Activated naive CD8-positive, alpha-beta T cell treated with anti-CD3 and anti-CD28 coated beads, Interleukin-2, amount 50 U/mL, for 24 hours (primary cell): ENCODE measurements around the gene SCYL2.
"Not testable (repeated sequence)": the region's sequence is repeated elsewhere in the genome, so short reads cannot be mapped to it uniquely, and the experiment has no call there.

ENCODE experiments used
- ATAC-seq: fragments of 150-1000 bp; cut with Tn5 transposase; one replicate; pipeline ENCODE4 v1.10.0; 2021
- DNase-seq: peaks from one replicate; pipeline ENCODE4 v3.0.0; 2021
- H3K27ac Mint-ChIP-seq: one replicate; pipeline ENCODE4 v1.8.0; 2021; ENCODE audit warnings: mild to moderate bottlenecking, mixed read lengths
- H3K27me3 Mint-ChIP-seq: one replicate; pipeline ENCODE4 v1.8.0; 2021; ENCODE audit warnings: mixed read lengths
- H3K36me3 Mint-ChIP-seq: one replicate; pipeline ENCODE4 v1.8.0; 2021; ENCODE audit warnings: low read depth, mixed read lengths
- H3K4me1 Mint-ChIP-seq: one replicate; pipeline ENCODE4 v1.8.0; 2021; ENCODE audit warnings: mixed read lengths
- H3K4me3 Mint-ChIP-seq: one replicate; pipeline ENCODE4 v1.8.0; 2021; ENCODE audit warnings: mild to moderate bottlenecking, moderate library complexity, mixed read lengths
- H3K9me3 Mint-ChIP-seq: one replicate; pipeline ENCODE4 v1.8.0; 2021; ENCODE audit warnings: mixed read lengths

The SCYL2 gene

DNA sequence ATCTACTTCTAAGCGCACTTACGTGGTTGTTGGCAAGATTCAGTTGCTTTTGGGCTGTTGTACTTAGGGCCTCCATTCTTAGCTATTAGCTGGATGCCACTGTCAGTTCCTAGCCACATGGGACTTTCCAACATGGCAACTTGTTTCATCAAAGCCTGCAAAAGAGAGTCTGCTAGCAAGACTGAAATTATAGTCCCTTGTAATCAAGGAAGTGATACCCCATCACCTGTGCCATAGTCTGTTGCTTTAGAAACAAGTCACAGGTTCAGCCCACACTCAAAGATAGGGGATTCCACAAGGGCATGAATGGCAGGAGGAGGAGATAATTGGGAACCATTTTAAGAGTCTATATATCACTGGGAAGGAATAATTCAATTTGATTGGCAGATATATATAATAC is 62.8 kb downstream of the SCYL2 start:
- ATAC-seq (peak; percentile 52), DNase-seq (no peak)
- H3K9me3 Mint-ChIP-seq: no peaks in the 10 kb centered on the region
- H3K36me3 Mint-ChIP-seq: peaks cover 22% of the 10 kb centered on the region
- no peaks in the 10 kb centered on the region for H3K27me3 Mint-ChIP-seq
- H3K4me1 Mint-ChIP-seq: peaks cover 2% of the 10 kb centered on the region
- no peak overlapping the region for H3K27ac Mint-ChIP-seq
- no peak overlapping the region for H3K4me3 Mint-ChIP-seq

GRCh38 chr12:100331871-100332270 is 64.9 kb downstream of the SCYL2 start:
- peaks cover 2% of the 10 kb centered on the region for H3K4me1 Mint-ChIP-seq
- DNase-seq (no peak), ATAC-seq (no peak)
- H3K27me3 Mint-ChIP-seq: no peaks in the 10 kb centered on the region
- no peak overlapping the region for H3K27ac Mint-ChIP-seq
- H3K4me3 Mint-ChIP-seq: no peak overlapping the region
- peaks cover 38% of the 10 kb centered on the region for H3K36me3 Mint-ChIP-seq
- no peaks in the 10 kb centered on the region for H3K9me3 Mint-ChIP-seq

- DNase-seq (no peak), ATAC-seq (no peak)
- Mint-ChIP-seq H3K4me1 (peaks cover 2% of the 10 kb centered on the region), H3K36me3 (peaks cover 42% of the 10 kb centered on the region), H3K9me3 (no peaks in the 10 kb centered on the region), H3K4me3 (no peak overlapping the region), H3K27me3 (no peaks in the 10 kb centered on the region), H3K27ac (no peak overlapping the region)
Observed at GRCh38 chr12:100332852-100333251, 65.9 kb downstream of the SCYL2 start.

GRCh38 chr12:100337299-100337698 is 70.3 kb downstream of the SCYL2 start:
- DNase-seq: no peak
- no peaks in the 10 kb centered on the region for H3K27me3 Mint-ChIP-seq
- H3K4me3 Mint-ChIP-seq: no peak overlapping the region
- H3K9me3 Mint-ChIP-seq: peaks cover under 1% of the 10 kb centered on the region
- no peak for ATAC-seq
- H3K4me1 Mint-ChIP-seq: no peaks in the 10 kb centered on the region
- H3K36me3 Mint-ChIP-seq: peaks cover 35% of the 10 kb centered on the region
- no peak overlapping the region for H3K27ac Mint-ChIP-seq

- H3K4me1 Mint-ChIP-seq: no peaks in the 10 kb centered on the region
Observed at GRCh38 chr12:100337727-100338126, 70.8 kb downstream of the SCYL2 start.

DNA sequence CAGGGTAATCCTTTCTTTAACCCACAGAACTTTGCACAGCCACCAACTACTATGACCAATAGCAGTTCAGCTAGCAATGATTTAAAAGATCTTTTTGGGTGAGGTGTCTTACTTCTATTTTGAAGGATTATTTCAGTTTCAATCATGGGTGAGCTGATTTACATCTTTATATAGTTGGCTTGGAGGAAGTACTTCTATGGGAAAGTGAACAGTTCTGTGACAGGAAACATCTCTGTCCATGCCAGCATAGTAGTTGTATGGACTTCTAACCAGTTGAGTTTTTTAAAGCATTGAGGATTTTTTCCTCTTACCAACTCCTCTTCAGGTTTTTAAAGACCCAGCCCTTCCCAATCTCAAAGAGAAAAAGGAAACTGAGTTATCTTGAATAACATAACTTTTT is 72.1 kb downstream of the SCYL2 start:
- no peak overlapping the region for H3K4me3 Mint-ChIP-seq
- DNase-seq: no peak
- H3K36me3 Mint-ChIP-seq: peaks cover 37% of the 10 kb centered on the region
- no peak overlapping the region for H3K27ac Mint-ChIP-seq
- no peaks in the 10 kb centered on the region for H3K4me1 Mint-ChIP-seq
- peaks cover 4% of the 10 kb centered on the region for H3K9me3 Mint-ChIP-seq
- no peaks in the 10 kb centered on the region for H3K27me3 Mint-ChIP-seq
- ATAC-seq: no peak

More at GRCh38 chr12:100337727-100338126, 70.8 kb downstream of the SCYL2 start:
- Mint-ChIP-seq H3K27ac (no peak overlapping the region), H3K4me3 (no peak overlapping the region), H3K27me3 (no peaks in the 10 kb centered on the region), H3K9me3 (peaks cover 4% of the 10 kb centered on the region), H3K36me3 (peaks cover 38% of the 10 kb centered on the region)
- DNase-seq: no peak
- ATAC-seq: no peak

DNA sequence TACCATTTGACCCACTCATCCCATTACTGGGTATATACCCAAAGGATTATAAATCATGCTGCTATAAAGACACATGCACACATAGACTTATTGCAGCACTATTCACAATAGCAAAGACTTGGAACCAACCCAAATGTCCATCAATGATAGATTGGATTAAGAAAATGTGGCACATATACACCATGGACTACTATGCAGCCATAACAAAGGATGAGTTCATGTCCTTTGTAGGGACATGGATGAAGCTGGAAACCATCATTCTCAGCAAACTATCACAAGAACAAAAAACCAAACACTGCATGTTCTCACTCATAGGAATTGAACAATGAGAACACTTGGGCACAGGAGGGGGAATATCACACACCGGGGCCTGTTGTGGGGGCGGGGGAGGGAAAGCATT is 75.9 kb downstream of the SCYL2 start:
- H3K27ac Mint-ChIP-seq, ATAC-seq, H3K4me3 Mint-ChIP-seq, H3K27me3 Mint-ChIP-seq, H3K4me1 Mint-ChIP-seq, DNase-seq, H3K9me3 Mint-ChIP-seq: not testable (repeated sequence)
- peaks cover 14% of the 10 kb centered on the region for H3K36me3 Mint-ChIP-seq

- not testable (repeated sequence) for H3K4me3 Mint-ChIP-seq, H3K36me3 Mint-ChIP-seq, DNase-seq, H3K4me1 Mint-ChIP-seq, ATAC-seq, H3K9me3 Mint-ChIP-seq, H3K27me3 Mint-ChIP-seq, H3K27ac Mint-ChIP-seq
Observed at GRCh38 chr12:100344351-100344750, 77.4 kb downstream of the SCYL2 start.

DNA sequence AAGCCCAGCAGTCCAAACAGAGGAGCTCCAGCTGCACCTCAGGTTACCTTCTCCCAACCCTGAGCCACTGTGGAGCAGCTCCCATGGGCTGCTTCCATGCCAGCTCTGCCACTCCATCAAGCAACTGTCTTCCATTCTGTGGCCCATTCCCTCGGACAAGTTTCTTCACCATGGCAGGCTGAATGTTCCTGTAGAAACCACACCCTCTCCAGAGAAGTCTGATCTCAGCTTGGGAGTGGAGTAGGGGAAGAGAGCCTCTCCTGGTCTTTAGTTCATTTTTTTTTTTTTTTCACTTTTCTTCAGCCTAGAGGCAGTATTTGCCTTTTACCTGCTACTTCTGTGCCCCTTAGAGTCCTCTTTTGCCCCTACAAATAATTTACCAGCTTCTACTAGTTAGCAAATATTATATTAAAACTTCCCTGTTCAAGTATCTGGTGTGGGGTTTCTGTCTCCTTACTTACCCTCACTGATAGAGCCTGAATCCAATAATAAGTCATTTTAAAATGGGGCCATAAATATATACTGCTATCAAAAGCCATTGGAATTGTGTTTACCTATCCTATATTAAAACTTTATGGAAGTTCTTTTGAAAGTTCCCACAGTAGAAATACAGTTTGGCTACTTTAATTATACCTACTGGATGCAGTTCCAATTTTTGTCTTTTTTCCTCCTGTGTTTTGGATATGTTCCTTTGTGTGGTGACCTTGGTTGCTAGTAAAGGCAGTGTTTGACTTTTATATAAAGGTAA is 78.2 kb downstream of the SCYL2 start:
- H3K27ac Mint-ChIP-seq: no peak overlapping the region
- H3K36me3 Mint-ChIP-seq: peaks cover 7% of the 10 kb centered on the region
- no peaks in the 10 kb centered on the region for H3K27me3 Mint-ChIP-seq
- H3K4me3 Mint-ChIP-seq: no peak overlapping the region
- DNase-seq (no peak), ATAC-seq (no peak)
- H3K9me3 Mint-ChIP-seq: peaks cover 4% of the 10 kb centered on the region
- H3K4me1 Mint-ChIP-seq: no peaks in the 10 kb centered on the region

GRCh38 chr12:100346660-100347059 is 79.7 kb downstream of the SCYL2 start:
- H3K27me3 Mint-ChIP-seq: no peaks in the 10 kb centered on the region
- H3K27ac Mint-ChIP-seq: no peak overlapping the region
- peaks cover 7% of the 10 kb centered on the region for H3K36me3 Mint-ChIP-seq
- H3K9me3 Mint-ChIP-seq: peaks cover 4% of the 10 kb centered on the region
- H3K4me1 Mint-ChIP-seq: no peaks in the 10 kb centered on the region
- no peak overlapping the region for H3K4me3 Mint-ChIP-seq
- no peak for DNase-seq
- no peak for ATAC-seq

DNA sequence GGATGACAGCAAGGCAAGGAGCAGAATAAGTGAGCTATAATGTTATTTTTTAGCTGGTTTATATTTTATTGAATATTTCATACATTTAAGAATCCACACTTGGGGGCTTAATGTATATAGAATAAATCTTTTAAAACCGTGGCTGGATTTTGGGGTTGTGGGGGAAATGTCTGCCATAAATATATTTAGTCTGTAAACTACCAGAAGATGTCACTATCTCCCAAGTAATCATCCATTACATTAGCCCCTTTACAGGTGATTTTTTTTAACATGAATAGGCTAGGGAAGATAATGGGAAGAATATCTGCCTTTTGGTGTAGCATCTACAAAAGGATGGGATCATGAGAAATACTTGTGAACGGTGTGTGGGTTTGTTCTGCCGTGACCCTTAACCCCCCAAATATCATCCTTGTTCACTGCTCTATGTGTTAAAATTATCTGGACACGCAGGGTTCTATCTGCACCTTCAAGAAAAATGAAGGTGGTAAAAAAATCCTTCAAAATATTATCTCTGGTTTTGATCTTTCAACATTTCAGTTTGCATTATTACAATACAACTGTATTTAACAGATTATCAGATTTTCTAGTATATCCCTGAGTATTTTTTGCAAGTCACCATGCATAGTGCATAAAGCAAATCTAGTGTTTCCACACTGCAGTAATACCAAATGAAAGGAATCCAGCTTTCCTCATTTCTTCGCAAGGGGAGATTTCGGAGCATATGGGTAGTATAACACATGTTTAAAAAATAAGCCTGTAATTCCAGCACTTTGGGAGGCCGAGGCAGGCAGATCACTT is 81.9 kb downstream of the SCYL2 start:
- Mint-ChIP-seq H3K9me3 (no peaks in the 10 kb centered on the region), H3K4me3 (no peak overlapping the region), H3K27me3 (peaks cover 3% of the 10 kb centered on the region), H3K27ac (no peak overlapping the region), H3K4me1 (no peaks in the 10 kb centered on the region), H3K36me3 (no peaks in the 10 kb centered on the region)
- DNase-seq (no peak), ATAC-seq (no peak)

DNA sequence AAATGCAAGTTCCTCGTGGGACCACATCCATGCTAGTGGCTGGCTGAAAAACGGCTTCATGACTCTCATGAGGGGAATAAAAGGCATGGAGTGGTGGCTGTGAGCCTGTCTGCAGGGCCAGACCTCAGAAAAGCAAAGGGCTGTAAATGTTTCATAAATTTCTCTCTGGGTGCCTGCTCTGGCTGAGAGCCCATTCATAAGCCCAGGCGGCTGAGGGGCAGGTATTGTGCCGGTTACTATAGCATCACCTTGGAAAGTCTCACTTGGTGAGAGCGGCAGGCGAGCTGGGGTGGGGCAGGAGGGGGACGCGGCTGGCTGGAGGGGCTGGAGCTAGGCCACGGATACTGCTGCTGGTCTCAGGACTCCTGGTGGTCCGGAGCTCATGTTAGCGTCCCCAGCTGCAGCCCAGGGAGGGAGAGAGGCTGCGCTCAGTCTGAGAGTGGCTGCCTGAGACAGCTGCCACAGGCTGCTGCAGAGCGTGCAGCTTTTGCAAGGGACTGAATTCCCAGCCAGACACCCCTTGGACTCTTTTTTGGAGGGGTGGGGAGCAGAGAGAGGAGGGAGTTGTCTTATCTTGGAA is 89.8 kb downstream of the SCYL2 start, which contains the start of gene SLC17A8:
SLC17A8 (plus strand) TSS at position 431 of the 580 bp plus-strand sequence. CDS start 318 bp downstream, outside the sequence.
- ATAC-seq (no peak), DNase-seq (no peak)
- H3K4me1 Mint-ChIP-seq: no peaks in the 10 kb centered on the region
- H3K27ac Mint-ChIP-seq: no peak within 1 kb of the TSS
- no peaks in the 10 kb centered on the region for H3K9me3 Mint-ChIP-seq
- H3K4me3 Mint-ChIP-seq: no peak within 1 kb of the TSS
- peaks cover 25% of the 10 kb centered on the region for H3K27me3 Mint-ChIP-seq
- H3K36me3 Mint-ChIP-seq: no peaks in the 10 kb centered on the region

- ATAC-seq (no peak), DNase-seq (no peak)
- Mint-ChIP-seq H3K4me1 (no peaks in the 10 kb centered on the region), H3K27ac (no peak overlapping the region), H3K9me3 (no peaks in the 10 kb centered on the region), H3K4me3 (no peak overlapping the region), H3K27me3 (peaks cover 26% of the 10 kb centered on the region), H3K36me3 (no peaks in the 10 kb centered on the region)
Observed at GRCh38 chr12:100359248-100359647, 92.3 kb downstream of the SCYL2 start.

- Mint-ChIP-seq H3K27ac (no peak overlapping the region), H3K4me3 (no peak overlapping the region), H3K36me3 (no peaks in the 10 kb centered on the region), H3K4me1 (no peaks in the 10 kb centered on the region), H3K27me3 (peaks cover 23% of the 10 kb centered on the region), H3K9me3 (no peaks in the 10 kb centered on the region)
- no peak for ATAC-seq
- no peak for DNase-seq
Observed at GRCh38 chr12:100359822-100360221, 92.8 kb downstream of the SCYL2 start.

DNA sequence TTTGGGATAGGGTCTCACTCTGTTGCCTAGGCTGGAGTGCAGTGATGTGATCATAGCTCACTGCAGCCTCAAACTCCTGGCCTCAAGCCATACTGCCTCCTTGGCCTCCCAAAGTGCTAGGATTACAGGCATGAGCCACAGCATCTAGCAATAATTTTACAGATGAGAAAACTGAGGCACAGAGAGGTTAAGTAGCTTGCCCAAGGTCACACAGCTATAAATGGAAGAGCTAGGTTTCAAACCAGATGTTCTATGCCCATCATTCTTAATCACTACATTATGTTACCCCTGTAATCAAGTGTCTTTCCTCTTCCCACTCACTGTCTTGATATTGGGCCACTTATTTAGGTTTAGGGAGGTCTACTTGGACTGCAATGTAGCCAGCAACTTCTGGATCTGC is 93.5 kb downstream of the SCYL2 start:
- no peak for ATAC-seq
- Mint-ChIP-seq H3K27me3 (peaks cover 22% of the 10 kb centered on the region), H3K27ac (no peak overlapping the region), H3K36me3 (no peaks in the 10 kb centered on the region), H3K4me3 (no peak overlapping the region), H3K4me1 (no peaks in the 10 kb centered on the region), H3K9me3 (no peaks in the 10 kb centered on the region)
- DNase-seq: no peak
